Stimulated activated CD4-positive, alpha-beta T cell treated with anti-CD3 and anti-CD28 coated beads, Interleukin-15, amount 100 ng/mL, for 48 hours (primary cell): Measurements from ENCODE around the gene GOSR1.
"Not testable (repeated sequence)": the region's sequence is repeated elsewhere in the genome, so short reads cannot be mapped to it uniquely, and the experiment has no call there.

ENCODE experiments used
- DNase-seq, 2 donors: peaks; one replicate each; pipeline ENCODE4 v3.0.0-alpha.2; 2020; ENCODE audit warnings: low read depth in 2 of 2

The GOSR1 gene

GRCh38 chr17:30575648-30576325, 98.6 kb downstream of the GOSR1 start:
- not testable (repeated sequence) for DNase-seq

- DNase-seq = no peak
Measured at GRCh38 chr17:30576326-30576861, 99.2 kb downstream of the GOSR1 start.
